ENCODE measurements around the gene HNMT. TPM values are rescaled to one million over a fixed set of nuclear protein-coding genes. Genes with fewer than 3 reads are reported as not detected.

HNMT gene
- total RNA-seq, 4 donors from 2014 or later: 14.4 to 48.8 (median 22.3) TPM

- H3K27me3 ChIP-seq: no peaks in the 10 kb centered on the region
- H3K36me3 ChIP-seq: no peaks in the 10 kb centered on the region
- H3K4me1 ChIP-seq: peaks cover 0 to 15% of the 10 kb centered on the region in 2 donors
- intact Hi-C loops (cut with DNase I): no loop called here
- H3K4me3 ChIP-seq (replicated peaks in 1 of 3): no peak overlapping the region
- 77 to 92% methylated on average over 2 of the region's 2 CpGs for WGBS, 2 donors
- H3K9me3 ChIP-seq: no peaks in the 10 kb centered on the region
- no peak overlapping the region for H3K27ac ChIP-seq
- no peak for DNase-seq
- TF ChIP-seq POLR2A (IDR thresholded peaks at IDR 0.05) (no peak), CTCF (IDR thresholded peaks at IDR 0.05) (no peak)
These were observed 19.0 kb upstream of the HNMT start for GRCh38 chr2:137945229-137945628.

GRCh38 chr2:137946227-137946626, 18.0 kb upstream of the HNMT start:
- Histone ChIP-seq H3K36me3 (no peaks in the 10 kb centered on the region), H3K27ac (no peak overlapping the region), H3K4me1 (peaks cover 0 to 14% of the 10 kb centered on the region in 2 donors), H3K9me3 (no peaks in the 10 kb centered on the region), H3K27me3 (no peaks in the 10 kb centered on the region), H3K4me3 (replicated peaks in 1 of 3) (no peak overlapping the region)
- TF ChIP-seq CTCF (IDR thresholded peaks at IDR 0.05): no peak
- no peak for TF ChIP-seq POLR2A (IDR thresholded peaks at IDR 0.05)
- no peak for DNase-seq
- intact Hi-C loops (cut with DNase I): no loop called here

- intact Hi-C loops (cut with DNase I): no loop called here
- 93 to 94% methylated on average over 3 of the region's 3 CpGs for WGBS, 2 donors
- TF ChIP-seq CTCF (IDR thresholded peaks at IDR 0.05) (no peak), POLR2A (IDR thresholded peaks at IDR 0.05) (no peak)
These were observed 17.1 kb upstream of the HNMT start for GRCh38 chr2:137947032-137947727.

GRCh38 chr2:137947728-137948336, 16.4 kb upstream of the HNMT start:
- no peak overlapping the region for H3K4me3 ChIP-seq (replicated peaks in 1 of 3)
- peak; percentile 58 to 74 for DNase-seq
- no peak overlapping the region for H3K27ac ChIP-seq
- H3K9me3 ChIP-seq: no peaks in the 10 kb centered on the region
- peak in 5 of 6 experiments; percentile 13 to 52 (median 46) for TF ChIP-seq CTCF (IDR thresholded peaks at IDR 0.05)
- TF ChIP-seq POLR2A (IDR thresholded peaks at IDR 0.05): no peak
- 26 to 30% methylated on average over 4 of the region's 4 CpGs for WGBS, 2 donors
- H3K27me3 ChIP-seq: no peaks in the 10 kb centered on the region
- H3K36me3 ChIP-seq: no peaks in the 10 kb centered on the region
- intact Hi-C loops (cut with DNase I): no loop called here
- no peaks in the 10 kb centered on the region for H3K4me1 ChIP-seq

More at GRCh38 chr2:137947032-137947727, 17.1 kb upstream of the HNMT start:
- no peaks in the 10 kb centered on the region for H3K36me3 ChIP-seq
- H3K9me3 ChIP-seq: no peaks in the 10 kb centered on the region
- no peak for DNase-seq
- peaks cover 0 to 5% of the 10 kb centered on the region in 2 donors for H3K4me1 ChIP-seq
- no peak overlapping the region for H3K4me3 ChIP-seq (replicated peaks in 1 of 3)
- H3K27ac ChIP-seq: no peak overlapping the region
- H3K27me3 ChIP-seq: no peaks in the 10 kb centered on the region

GRCh38 chr2:137948894-137949293, 15.4 kb upstream of the HNMT start:
- WGBS, 2 donors: 83% methylated on average over 7 of the region's 7 CpGs
- Histone ChIP-seq H3K4me1 (no peaks in the 10 kb centered on the region), H3K9me3 (no peaks in the 10 kb centered on the region), H3K4me3 (replicated peaks in 1 of 3) (no peak overlapping the region), H3K27ac (no peak overlapping the region), H3K36me3 (no peaks in the 10 kb centered on the region), H3K27me3 (no peaks in the 10 kb centered on the region)
- DNase-seq: no peak
- intact Hi-C loops (cut with DNase I): no loop called here
- no peak for TF ChIP-seq CTCF (IDR thresholded peaks at IDR 0.05)
- TF ChIP-seq POLR2A (IDR thresholded peaks at IDR 0.05): no peak

All from thyroid gland (tissue), 4 donors.